WTC11 (cell line): ENCODE data around the gene POU3F1. TPM values are rescaled to one million over a fixed set of nuclear protein-coding genes. Genes with fewer than 3 reads are reported as not detected.
A peak's percentile ranks its signal among the peaks of the same experiment; 100 is the strongest.

Experiments
- ATAC-seq: fragments of 200-7000 bp; cut with Tn5 transposase; 2 replicates; pipeline ENCODE4 v1.10.0; 2021; ENCODE audit warnings: mild to moderate bottlenecking, moderate library complexity
- CTCF ChIA-PET: fragments of 300-600 bp; sonication (Branson Sonifier 250); formaldehyde crosslinking; loops from one replicate; lab custom pipeline; 2021; ENCODE audit warnings: antibody characterized with exemption; lab: Charles Lee
- POLR2A ChIA-PET: fragments of 350-600 bp; sonication (Branson Sonifier 250); formaldehyde crosslinking; loops from one replicate; lab custom pipeline; 2021; ENCODE audit warnings: antibody characterized with exemption; lab: Charles Lee
- DNase-seq: peaks from one replicate; pipeline ENCODE4 v3.0.0; 2021; ENCODE audit warnings: low spot score
- H3K27ac Mint-ChIP-seq: 2 replicates; pipeline ENCODE4 v1.8.0; 2021; ENCODE audit warnings: mixed read lengths
- H3K27me3 Mint-ChIP-seq: 2 replicates; pipeline ENCODE4 v1.8.0; 2021; ENCODE audit warnings: low read depth, mild to moderate bottlenecking, moderate library complexity, mixed read lengths
- H3K36me3 Mint-ChIP-seq: 2 replicates; pipeline ENCODE4 v1.8.0; 2021; ENCODE audit warnings: mixed read lengths
- H3K4me1 Mint-ChIP-seq: 2 replicates; pipeline ENCODE4 v1.8.0; 2022; ENCODE audit warnings: mixed read lengths
- H3K4me3 Mint-ChIP-seq: 2 replicates; pipeline ENCODE4 v1.8.0; 2021; ENCODE audit warnings: mild to moderate bottlenecking, moderate library complexity, mixed read lengths
- H3K9me3 Mint-ChIP-seq: 2 replicates; pipeline ENCODE4 v1.8.0; 2021; ENCODE audit warnings: mixed read lengths
- ARID4B ChIP-seq: sonication (generic); formaldehyde crosslinking; IDR thresholded peaks from 2 replicates; pipeline ENCODE4 v1.8.0; 2023; ENCODE audit warnings: missing genetic modification reagents, mild to moderate bottlenecking, borderline replicate concordance
- ATF6 ChIP-seq: sonication (generic); formaldehyde crosslinking; IDR thresholded peaks from 2 replicates; pipeline ENCODE4 v1.8.1; 2023; ENCODE audit warnings: mild to moderate bottlenecking, missing genetic modification reagents
- CDX4 ChIP-seq: fragments of 250-450 bp; sonication (Bioruptor Pico); IDR thresholded peaks from 2 replicates; pipeline ENCODE4 v1.9.0; 2021; ENCODE audit warnings: moderate library complexity, mild to moderate bottlenecking, inconsistent platforms, borderline replicate concordance
- EMX1 ChIP-seq: fragments of 250-450 bp; sonication (Bioruptor Pico); IDR thresholded peaks from 2 replicates; pipeline ENCODE4 v1.8.0; 2021; ENCODE audit warnings: mild to moderate bottlenecking
- ETV6 ChIP-seq: sonication (generic); formaldehyde crosslinking; IDR thresholded peaks from 2 replicates; pipeline ENCODE4 v1.8.1; 2022; ENCODE audit warnings: mild to moderate bottlenecking, missing genetic modification reagents
- FOXP4 ChIP-seq: sonication (generic); formaldehyde crosslinking; IDR thresholded peaks from 2 replicates; pipeline ENCODE4 v1.8.0; 2022; ENCODE audit warnings: mild to moderate bottlenecking, missing genetic modification reagents
- IRF2 ChIP-seq: sonication (generic); formaldehyde crosslinking; IDR thresholded peaks from 2 replicates; pipeline ENCODE4 v1.8.0; 2022; ENCODE audit warnings: low read depth, missing genetic modification reagents, borderline replicate concordance
- KAT7 ChIP-seq: sonication (generic); formaldehyde crosslinking; IDR thresholded peaks from 2 replicates; pipeline ENCODE4 v1.8.1; 2023; ENCODE audit warnings: missing genetic modification reagents, mild to moderate bottlenecking, borderline replicate concordance
- MYBL2 ChIP-seq: sonication (generic); formaldehyde crosslinking; IDR thresholded peaks from 2 replicates; pipeline ENCODE4 v1.8.1; 2023; ENCODE audit warnings: mild to moderate bottlenecking, moderate library complexity, missing genetic modification reagents
- NFYB ChIP-seq: sonication (generic); formaldehyde crosslinking; conservative IDR thresholded peaks from 2 replicates; pipeline ENCODE4 v1.8.0; 2022; ENCODE audit warnings: low read depth, missing genetic modification reagents
- TEAD4 ChIP-seq: sonication (generic); formaldehyde crosslinking; IDR thresholded peaks from 2 replicates; pipeline ENCODE4 v1.8.0; 2022; ENCODE audit warnings: mild to moderate bottlenecking, missing genetic modification reagents
- ZNF121 ChIP-seq: sonication (generic); formaldehyde crosslinking; IDR thresholded peaks from 2 replicates; pipeline ENCODE4 v1.8.0; 2023; ENCODE audit warnings: missing genetic modification reagents
- ZNF396 ChIP-seq: fragments of 250-450 bp; sonication (Bioruptor Pico); IDR thresholded peaks from 2 replicates; pipeline ENCODE4 v1.8.0; 2021; ENCODE audit warnings: mild to moderate bottlenecking, moderate library complexity, borderline replicate concordance
- ZNF416 ChIP-seq: fragments of 250-450 bp; sonication (Bioruptor Pico); IDR thresholded peaks from 2 replicates; pipeline ENCODE4 v1.9.0; 2021; ENCODE audit warnings: mild to moderate bottlenecking, inconsistent platforms
- total RNA-seq: library from RNA; stranded (reverse); gene quantifications from 3 replicates; pipeline ENCODE4 v1.2.3, GENCODE V29; 2021
- TF ChIP-seq, protein P1 (sequence below): sonication (generic); formaldehyde crosslinking; IDR thresholded peaks from 2 replicates; pipeline ENCODE4 v1.8.1; 2023; ENCODE audit warnings: mild to moderate bottlenecking, missing genetic modification reagents
- TF ChIP-seq, protein P2 (sequence below): sonication (generic); formaldehyde crosslinking; IDR thresholded peaks from 2 replicates; pipeline ENCODE4 v1.8.1; 2023; ENCODE audit warnings: mild to moderate bottlenecking, missing genetic modification reagents, moderate library complexity

POU3F1 gene
- total RNA-seq, 1 experiment from 2014 or later: 18.9 TPM

DNA sequence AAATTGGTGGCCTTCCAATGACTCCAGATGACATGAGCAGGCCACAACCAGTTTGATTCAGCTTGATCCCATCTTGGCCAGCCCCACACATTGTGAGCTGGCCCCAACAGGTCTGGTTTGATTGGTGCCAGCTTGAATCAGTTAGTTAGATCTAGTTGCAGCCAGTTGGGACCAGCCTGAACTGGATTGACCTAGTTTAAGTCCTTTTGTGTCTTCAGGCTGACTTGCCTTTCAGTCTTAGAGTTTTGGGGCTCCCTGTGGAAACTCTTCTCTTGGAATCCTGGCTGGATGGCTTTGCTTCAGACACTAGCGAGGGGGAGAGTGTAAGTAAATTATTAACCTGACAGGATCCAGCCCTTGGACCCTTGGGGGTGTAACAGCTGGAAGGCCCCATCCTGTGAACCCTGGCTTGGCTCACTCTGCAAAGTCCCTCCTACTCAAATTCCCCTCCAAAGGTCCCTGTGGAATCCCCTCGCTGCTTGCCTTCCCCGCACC is 36.2 kb upstream of the POU3F1 start:
- H3K9me3 Mint-ChIP-seq: no peaks in the 10 kb centered on the region
- H3K36me3 Mint-ChIP-seq: no peaks in the 10 kb centered on the region
- DNase-seq: no peak
- ChIA-PET CTCF (interaction anchor here (0.7 to 4.5 kb wide), 3 partner anchors 11 to 57 kb away, joined by 3 to 22 read pairs (median 3); no protein-coding TSS in a partner anchor), POLR2A (interaction anchor here (0.6 kb wide), 1 partner anchor 393 kb away, joined by 4 read pairs; no protein-coding TSS in a partner anchor)
- no peak overlapping the region for H3K4me3 Mint-ChIP-seq
- ATAC-seq: no peak
- H3K27ac Mint-ChIP-seq: no peak overlapping the region
- H3K27me3 Mint-ChIP-seq: no peaks in the 10 kb centered on the region
- TF ChIP-seq ATF6 (CRISPR knock-in tag) (no peak), ZNF416 (CRISPR knock-in tag) (no peak), ETV6 (no peak), EMX1 (no peak), ZNF396 (no peak), IRF2 (no peak), CDX4 (CRISPR knock-in tag) (no peak), ZNF121 (no peak)
- TF ChIP-seq, protein P1, sequence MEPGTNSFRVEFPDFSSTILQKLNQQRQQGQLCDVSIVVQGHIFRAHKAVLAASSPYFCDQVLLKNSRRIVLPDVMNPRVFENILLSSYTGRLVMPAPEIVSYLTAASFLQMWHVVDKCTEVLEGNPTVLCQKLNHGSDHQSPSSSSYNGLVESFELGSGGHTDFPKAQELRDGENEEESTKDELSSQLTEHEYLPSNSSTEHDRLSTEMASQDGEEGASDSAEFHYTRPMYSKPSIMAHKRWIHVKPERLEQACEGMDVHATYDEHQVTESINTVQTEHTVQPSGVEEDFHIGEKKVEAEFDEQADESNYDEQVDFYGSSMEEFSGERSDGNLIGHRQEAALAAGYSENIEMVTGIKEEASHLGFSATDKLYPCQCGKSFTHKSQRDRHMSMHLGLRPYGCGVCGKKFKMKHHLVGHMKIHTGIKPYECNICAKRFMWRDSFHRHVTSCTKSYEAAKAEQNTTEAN: no peak
- peaks cover 34% of the 10 kb centered on the region for H3K4me1 Mint-ChIP-seq

DNA sequence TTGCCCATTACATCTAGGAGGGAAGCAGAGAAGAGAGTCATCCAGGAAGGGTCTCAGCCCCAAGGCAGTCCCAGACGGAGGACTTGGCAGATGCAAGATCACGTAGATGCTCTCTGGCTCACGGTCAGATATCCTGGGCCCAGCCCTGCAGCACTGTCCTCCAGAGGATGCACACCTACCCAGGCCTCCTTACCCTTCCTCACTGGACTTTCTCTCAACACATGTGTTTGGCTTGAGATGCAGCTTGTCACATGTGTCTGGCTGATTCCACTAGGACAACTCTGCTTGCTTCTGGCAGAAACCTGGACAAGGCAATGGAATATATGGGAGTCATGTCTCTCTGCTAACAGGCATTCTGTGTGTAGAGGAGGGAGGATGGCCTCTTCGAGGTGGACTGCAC is 32.4 kb upstream of the POU3F1 start:
- H3K9me3 Mint-ChIP-seq: no peaks in the 10 kb centered on the region
- no peaks in the 10 kb centered on the region for H3K36me3 Mint-ChIP-seq
- DNase-seq (no peak), ATAC-seq (no peak)
- POLR2A ChIA-PET: no interaction called here
- H3K27me3 Mint-ChIP-seq: no peaks in the 10 kb centered on the region
- no peak overlapping the region for H3K4me3 Mint-ChIP-seq
- H3K4me1 Mint-ChIP-seq: peaks cover 41% of the 10 kb centered on the region
- TF ChIP-seq NFYB (CRISPR knock-in tag) (no peak), FOXP4 (CRISPR knock-in tag) (no peak), IRF2 (no peak), ARID4B (CRISPR knock-in tag) (no peak), KAT7 (CRISPR knock-in tag) (no peak), MYBL2 (CRISPR knock-in tag) (no peak), TEAD4 (CRISPR knock-in tag) (no peak)
- TF ChIP-seq, protein P2, sequence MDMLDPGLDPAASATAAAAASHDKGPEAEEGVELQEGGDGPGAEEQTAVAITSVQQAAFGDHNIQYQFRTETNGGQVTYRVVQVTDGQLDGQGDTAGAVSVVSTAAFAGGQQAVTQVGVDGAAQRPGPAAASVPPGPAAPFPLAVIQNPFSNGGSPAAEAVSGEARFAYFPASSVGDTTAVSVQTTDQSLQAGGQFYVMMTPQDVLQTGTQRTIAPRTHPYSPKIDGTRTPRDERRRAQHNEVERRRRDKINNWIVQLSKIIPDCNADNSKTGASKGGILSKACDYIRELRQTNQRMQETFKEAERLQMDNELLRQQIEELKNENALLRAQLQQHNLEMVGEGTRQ: no peak
- TF ChIP-seq, protein P1: no peak
- TF ChIP-seq, all 79 proteins: peak for 0
- CTCF ChIA-PET: no interaction called here
- peak overlapping the region; percentile 15; the same call in 1 of the 2 replicates for H3K27ac Mint-ChIP-seq
